Ishikawa (cell line): Measurements from ENCODE around the gene PPY.

Experiments
- CEBPB ChIP-seq: IDR thresholded peaks from 2 replicates; pipeline ENCODE4 v1.6.1; 2012
- CREB1 ChIP-seq: IDR thresholded peaks from 2 replicates; pipeline ENCODE4 v1.6.1; 2012; ENCODE audit warnings: low read depth
- EGR1 ChIP-seq: IDR thresholded peaks from 2 replicates; pipeline ENCODE4 v1.6.1; 2012
- EP300 ChIP-seq: IDR thresholded peaks from 2 replicates; pipeline ENCODE4 v1.6.1; 2012; ENCODE audit warnings: borderline replicate concordance
- FOXM1 ChIP-seq: IDR thresholded peaks from 2 replicates; pipeline ENCODE4 v1.6.1; 2012; ENCODE audit warnings: low read depth, borderline replicate concordance
- NFIC ChIP-seq: IDR thresholded peaks from 2 replicates; pipeline ENCODE4 v1.6.1; 2012
- RAD21 ChIP-seq: IDR thresholded peaks from 2 replicates; pipeline ENCODE4 v1.6.1; 2012; ENCODE audit warnings: low read depth
- TAF1 ChIP-seq: IDR thresholded peaks from 2 replicates; pipeline ENCODE4 v1.6.1; 2012; ENCODE audit warnings: low read depth, mild to moderate bottlenecking
- TCF12 ChIP-seq: IDR thresholded peaks from 2 replicates; pipeline ENCODE4 v1.6.1; 2012; ENCODE audit warnings: low read depth
- TEAD4 ChIP-seq: IDR thresholded peaks from 2 replicates; pipeline ENCODE4 v1.6.1; 2012
- YY1 ChIP-seq: IDR thresholded peaks from 2 replicates; pipeline ENCODE4 v1.6.1; 2012; ENCODE audit warnings: low read depth
- ZBTB7A ChIP-seq: IDR thresholded peaks from 2 replicates; pipeline ENCODE4 v1.6.1; 2012; ENCODE audit warnings: low read depth
- TF ChIP-seq, protein P1 (sequence below): IDR thresholded peaks from 2 replicates; pipeline ENCODE4 v1.6.1; 2012
- TF ChIP-seq, protein P2 (sequence below): IDR thresholded peaks from 2 replicates; pipeline ENCODE4 v1.6.1; 2012; ENCODE audit warnings: low read depth, mild to moderate bottlenecking
- TF ChIP-seq, protein P3 (sequence below): IDR thresholded peaks from 2 replicates; pipeline ENCODE4 v1.6.1; 2012

The PPY gene

DNA sequence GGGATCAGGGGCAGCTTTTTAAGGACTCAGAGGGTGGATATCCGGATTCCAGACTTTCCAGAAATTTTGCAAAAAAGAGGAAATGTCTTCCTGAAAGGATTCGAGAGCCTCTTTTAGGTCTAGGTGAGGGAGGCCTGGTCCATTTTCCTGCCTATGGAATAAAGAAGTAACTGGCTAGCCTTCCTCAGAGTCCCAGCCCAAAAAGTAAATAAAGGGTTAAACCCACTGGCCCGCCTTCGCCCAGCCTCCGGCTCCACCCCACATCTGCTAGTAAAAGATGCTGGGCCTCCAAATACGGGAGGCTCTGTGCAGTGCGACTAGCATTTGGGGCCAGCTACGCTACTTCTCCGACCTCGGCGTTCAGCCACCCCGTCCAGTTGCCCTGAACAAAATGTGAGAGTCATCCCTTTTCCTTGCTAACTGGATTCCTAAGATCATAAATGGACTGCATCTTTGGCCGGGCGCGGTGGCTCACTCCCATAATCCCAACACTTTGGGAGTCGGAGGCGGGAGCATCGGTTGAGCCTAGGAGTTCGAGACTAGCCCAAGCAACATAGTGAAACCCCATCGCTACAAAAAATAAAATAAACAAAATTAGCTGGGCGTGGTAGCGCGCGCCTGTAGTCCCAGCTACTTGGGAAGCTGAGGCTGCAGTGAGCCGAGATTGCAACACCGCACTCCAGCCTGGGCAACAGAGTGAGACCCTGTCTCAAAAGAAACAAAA lies 34.1 kb downstream of the PPY start:
- TF ChIP-seq TCF12 (no peak), TAF1 (no peak), EGR1 (no peak), EP300 (no peak), YY1 (no peak), RAD21 (no peak)
- TF ChIP-seq, protein P1, sequence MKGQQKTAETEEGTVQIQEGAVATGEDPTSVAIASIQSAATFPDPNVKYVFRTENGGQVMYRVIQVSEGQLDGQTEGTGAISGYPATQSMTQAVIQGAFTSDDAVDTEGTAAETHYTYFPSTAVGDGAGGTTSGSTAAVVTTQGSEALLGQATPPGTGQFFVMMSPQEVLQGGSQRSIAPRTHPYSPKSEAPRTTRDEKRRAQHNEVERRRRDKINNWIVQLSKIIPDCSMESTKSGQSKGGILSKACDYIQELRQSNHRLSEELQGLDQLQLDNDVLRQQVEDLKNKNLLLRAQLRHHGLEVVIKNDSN: no peak

GRCh38 chr17:43907425-43907981 lies 34.8 kb downstream of the PPY start, which contains the start of gene MPP2:
Gene MPP2 (minus strand): TSS chr17:43907536. CDS start chr17:43904460, 3,076 bp downstream.
- TF ChIP-seq FOXM1 (no peak), TAF1 (no peak), RAD21 (no peak), YY1 (no peak), ZBTB7A (peak; percentile 81; the same call in 1 of the 2 replicates), EGR1 (0 out of 2 replicates have a peak, but pooled peaks have one; percentile 3), TEAD4 (no peak), NFIC (no peak), EP300 (no peak), TCF12 (no peak), CREB1 (no peak), CEBPB (no peak)
- TF ChIP-seq, protein P1: no peak
- TF ChIP-seq, protein P2, sequence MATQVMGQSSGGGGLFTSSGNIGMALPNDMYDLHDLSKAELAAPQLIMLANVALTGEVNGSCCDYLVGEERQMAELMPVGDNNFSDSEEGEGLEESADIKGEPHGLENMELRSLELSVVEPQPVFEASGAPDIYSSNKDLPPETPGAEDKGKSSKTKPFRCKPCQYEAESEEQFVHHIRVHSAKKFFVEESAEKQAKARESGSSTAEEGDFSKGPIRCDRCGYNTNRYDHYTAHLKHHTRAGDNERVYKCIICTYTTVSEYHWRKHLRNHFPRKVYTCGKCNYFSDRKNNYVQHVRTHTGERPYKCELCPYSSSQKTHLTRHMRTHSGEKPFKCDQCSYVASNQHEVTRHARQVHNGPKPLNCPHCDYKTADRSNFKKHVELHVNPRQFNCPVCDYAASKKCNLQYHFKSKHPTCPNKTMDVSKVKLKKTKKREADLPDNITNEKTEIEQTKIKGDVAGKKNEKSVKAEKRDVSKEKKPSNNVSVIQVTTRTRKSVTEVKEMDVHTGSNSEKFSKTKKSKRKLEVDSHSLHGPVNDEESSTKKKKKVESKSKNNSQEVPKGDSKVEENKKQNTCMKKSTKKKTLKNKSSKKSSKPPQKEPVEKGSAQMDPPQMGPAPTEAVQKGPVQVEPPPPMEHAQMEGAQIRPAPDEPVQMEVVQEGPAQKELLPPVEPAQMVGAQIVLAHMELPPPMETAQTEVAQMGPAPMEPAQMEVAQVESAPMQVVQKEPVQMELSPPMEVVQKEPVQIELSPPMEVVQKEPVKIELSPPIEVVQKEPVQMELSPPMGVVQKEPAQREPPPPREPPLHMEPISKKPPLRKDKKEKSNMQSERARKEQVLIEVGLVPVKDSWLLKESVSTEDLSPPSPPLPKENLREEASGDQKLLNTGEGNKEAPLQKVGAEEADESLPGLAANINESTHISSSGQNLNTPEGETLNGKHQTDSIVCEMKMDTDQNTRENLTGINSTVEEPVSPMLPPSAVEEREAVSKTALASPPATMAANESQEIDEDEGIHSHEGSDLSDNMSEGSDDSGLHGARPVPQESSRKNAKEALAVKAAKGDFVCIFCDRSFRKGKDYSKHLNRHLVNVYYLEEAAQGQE: no peak
- TF ChIP-seq, protein P3, sequence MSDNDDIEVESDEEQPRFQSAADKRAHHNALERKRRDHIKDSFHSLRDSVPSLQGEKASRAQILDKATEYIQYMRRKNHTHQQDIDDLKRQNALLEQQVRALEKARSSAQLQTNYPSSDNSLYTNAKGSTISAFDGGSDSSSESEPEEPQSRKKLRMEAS: peak; percentile 51; the same call in 1 of the 2 replicates

DNA sequence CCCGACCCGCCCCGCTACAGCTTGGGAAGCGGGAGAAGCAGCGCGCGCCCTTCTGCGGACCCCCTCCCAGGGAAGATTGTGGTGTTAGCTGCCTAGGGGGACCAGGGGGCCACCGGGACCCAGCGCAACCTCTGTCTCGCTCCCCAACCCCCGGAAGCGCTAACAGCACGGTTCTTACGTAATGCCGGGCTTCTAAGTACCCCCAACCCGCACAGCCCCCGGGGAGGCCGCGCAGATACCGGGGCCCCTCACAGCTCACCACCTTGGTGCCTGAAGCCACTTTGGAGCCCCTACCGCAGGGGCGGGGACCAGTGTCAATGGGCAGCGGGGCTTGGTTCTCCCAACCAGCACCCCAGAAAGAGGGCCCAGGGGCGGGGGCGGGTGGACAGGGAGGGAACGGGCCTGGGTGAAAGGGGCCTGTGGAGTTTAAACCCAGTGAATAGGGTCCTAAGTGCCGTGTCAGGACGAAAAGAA lies 35.3 kb downstream of the PPY start:
- TF ChIP-seq TCF12 (no peak), RAD21 (no peak), FOXM1 (no peak), CEBPB (0 out of 2 replicates have a peak, but pooled peaks have one; percentile 9), EP300 (no peak), TEAD4 (no peak)
- TF ChIP-seq, protein P3: no peak
- TF ChIP-seq, protein P1: no peak
- TF ChIP-seq, protein P2: no peak

DNA sequence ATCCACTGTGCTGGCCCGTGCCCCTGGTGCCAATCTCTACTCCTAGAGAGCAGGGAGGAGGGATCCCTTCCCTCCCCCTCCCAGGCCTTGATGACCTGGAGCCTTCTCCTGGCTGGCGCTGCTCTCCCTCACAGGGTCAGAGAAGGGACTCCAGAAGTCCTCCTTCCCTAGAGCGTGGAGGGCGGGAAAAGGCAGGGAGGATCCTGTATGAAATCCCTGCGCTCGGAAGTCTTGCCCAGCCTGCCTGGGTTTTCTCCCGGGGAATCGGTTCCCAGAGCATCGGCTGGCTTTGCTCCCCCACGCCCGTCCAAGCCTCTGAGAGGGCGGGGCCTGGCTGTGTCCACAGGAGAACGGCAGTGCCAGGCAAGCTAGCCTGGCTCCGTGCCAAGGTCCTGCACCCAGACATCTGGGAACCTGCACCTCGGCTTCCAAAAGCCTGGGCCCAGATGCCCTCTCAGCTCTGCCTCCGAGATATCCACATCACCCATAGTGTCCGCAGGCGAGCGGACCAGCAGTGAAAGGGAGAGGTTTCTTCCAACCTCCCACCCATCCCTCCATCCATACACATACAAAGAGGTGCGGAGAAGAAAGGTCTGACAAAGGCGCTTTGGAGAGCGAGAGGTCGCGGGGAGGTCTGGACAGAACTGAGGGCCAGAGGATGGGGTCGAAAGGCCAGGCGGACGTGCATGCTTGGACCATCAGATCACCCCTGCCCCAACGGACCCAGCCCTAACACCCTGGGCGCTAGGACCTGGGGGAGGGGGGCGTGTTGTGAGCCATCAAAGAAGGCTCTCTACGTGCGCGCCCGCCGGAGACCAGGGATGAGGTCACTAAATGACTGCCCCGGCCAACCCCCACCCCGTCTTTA lies 36.1 kb downstream of the PPY start:
- no peak for TF ChIP-seq RAD21
- TF ChIP-seq, protein P1: no peak
- TF ChIP-seq, protein P3: peak; percentile 66; the same call in 1 of the 2 replicates
- TF ChIP-seq FOXM1: no peak
- TF ChIP-seq NFIC: peak; percentile 86
- no peak for TF ChIP-seq CEBPB
- TF ChIP-seq EGR1: no peak
- TF ChIP-seq TCF12: peak; percentile 40; the same call in 1 of the 2 replicates
- no peak for TF ChIP-seq TEAD4
- no peak for TF ChIP-seq CREB1
- no peak for TF ChIP-seq ZBTB7A
- TF ChIP-seq TAF1: no peak
- TF ChIP-seq, protein P2: no peak
- no peak for TF ChIP-seq YY1
- TF ChIP-seq EP300: no peak
